ACC112 (cell line): Measurements from ENCODE around the gene LPP.

Experiments
- H2AFZ ChIP-seq: fragments of 200-600 bp; sonication (generic); one replicate; pipeline ENCODE4 v1.6.0; 2017; ENCODE audit warnings: antibody characterized with exemption, low read length; ENCODE audit not compliant: unreplicated experiment
- H3K27ac ChIP-seq: fragments of 200-600 bp; sonication (generic); 2 replicates; pipeline ENCODE4 v1.5.1; 2014; ENCODE audit warnings: low read depth, mild to moderate bottlenecking, antibody characterized with exemption, low read length, moderate library complexity
- H3K27me3 ChIP-seq: fragments of 200-600 bp; sonication (generic); 2 replicates; pipeline ENCODE4 v1.6.1; 2014; ENCODE audit warnings: mild to moderate bottlenecking, antibody characterized with exemption, low read length, moderate library complexity, mixed read lengths; ENCODE audit not compliant: insufficient read depth
- H3K36me3 ChIP-seq: fragments of 200-600 bp; sonication (generic); 2 replicates; pipeline ENCODE4 v1.6.1; 2016; ENCODE audit warnings: mild to moderate bottlenecking, antibody characterized with exemption, low read length, moderate library complexity, mixed read lengths; ENCODE audit not compliant: insufficient read depth
- H3K4me1 ChIP-seq: fragments of 200-600 bp; sonication (generic); one replicate; pipeline ENCODE4 v1.6.1; 2016; ENCODE audit warnings: low read length, mixed read lengths; ENCODE audit not compliant: insufficient read depth, unreplicated experiment, control insufficient read depth
- H3K4me3 ChIP-seq: fragments of 200-600 bp; sonication (generic); 2 replicates; pipeline ENCODE4 v1.5.1; 2014; ENCODE audit warnings: mild to moderate bottlenecking, low read depth, low read length
- H3K79me2 ChIP-seq: fragments of 200-600 bp; sonication (generic); one replicate; pipeline ENCODE4 v1.6.0; 2016; ENCODE audit warnings: low read length; ENCODE audit not compliant: control insufficient read depth, unreplicated experiment, insufficient read depth

Gene LPP

DNA sequence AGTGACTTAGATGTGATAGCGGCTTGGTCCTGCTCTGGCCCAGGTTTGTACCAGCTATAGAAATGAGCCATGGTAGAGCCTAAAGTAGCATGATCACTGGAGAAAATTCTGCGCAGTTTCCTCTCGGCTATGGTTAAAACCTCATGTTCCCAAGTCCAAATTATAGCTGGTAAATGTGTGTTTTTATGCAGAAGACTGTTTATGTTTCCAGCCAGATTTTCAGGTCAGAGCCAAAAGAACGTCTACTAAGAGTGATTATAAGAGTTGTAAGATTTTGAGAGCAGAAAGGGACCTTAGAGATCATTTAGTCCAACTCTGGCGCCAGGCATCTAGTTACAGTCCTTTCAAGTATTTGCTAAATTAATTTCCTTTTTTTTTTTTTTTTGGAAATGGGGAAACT lies 333.7 kb downstream of the LPP start:
- no peak overlapping the region for H2AFZ ChIP-seq
- H3K79me2 ChIP-seq = no peaks in the 10 kb centered on the region
- no peak overlapping the region for H3K27ac ChIP-seq
- H3K36me3 ChIP-seq = peaks cover 27% of the 10 kb centered on the region
- H3K4me3 ChIP-seq = no peak overlapping the region
- H3K27me3 ChIP-seq = no peaks in the 10 kb centered on the region
- peaks cover 38% of the 10 kb centered on the region for H3K4me1 ChIP-seq

DNA sequence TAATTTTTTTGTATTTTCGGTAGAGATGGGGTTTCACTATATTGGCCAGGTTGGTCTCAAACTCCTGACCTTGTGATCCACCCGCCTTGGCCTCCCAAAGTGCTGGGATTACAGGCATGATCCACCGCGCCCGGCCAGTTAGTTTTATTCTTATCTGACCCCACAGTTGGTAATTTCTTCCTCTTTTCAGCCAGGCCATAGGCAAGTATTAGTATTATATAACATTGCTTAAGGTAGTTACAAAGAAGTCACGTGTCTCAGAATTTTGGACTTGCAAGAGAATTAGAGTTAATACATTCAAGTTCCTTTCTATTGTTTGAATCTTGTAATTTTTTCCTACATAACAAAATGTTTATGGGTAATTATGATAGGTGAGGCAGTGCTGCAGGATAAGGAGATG lies 334.8 kb downstream of the LPP start:
- Histone ChIP-seq H3K27me3 (no peaks in the 10 kb centered on the region), H2AFZ (no peak overlapping the region), H3K36me3 (peaks cover 27% of the 10 kb centered on the region), H3K4me3 (no peak overlapping the region), H3K27ac (no peak overlapping the region), H3K79me2 (no peaks in the 10 kb centered on the region), H3K4me1 (peaks cover 38% of the 10 kb centered on the region)

DNA sequence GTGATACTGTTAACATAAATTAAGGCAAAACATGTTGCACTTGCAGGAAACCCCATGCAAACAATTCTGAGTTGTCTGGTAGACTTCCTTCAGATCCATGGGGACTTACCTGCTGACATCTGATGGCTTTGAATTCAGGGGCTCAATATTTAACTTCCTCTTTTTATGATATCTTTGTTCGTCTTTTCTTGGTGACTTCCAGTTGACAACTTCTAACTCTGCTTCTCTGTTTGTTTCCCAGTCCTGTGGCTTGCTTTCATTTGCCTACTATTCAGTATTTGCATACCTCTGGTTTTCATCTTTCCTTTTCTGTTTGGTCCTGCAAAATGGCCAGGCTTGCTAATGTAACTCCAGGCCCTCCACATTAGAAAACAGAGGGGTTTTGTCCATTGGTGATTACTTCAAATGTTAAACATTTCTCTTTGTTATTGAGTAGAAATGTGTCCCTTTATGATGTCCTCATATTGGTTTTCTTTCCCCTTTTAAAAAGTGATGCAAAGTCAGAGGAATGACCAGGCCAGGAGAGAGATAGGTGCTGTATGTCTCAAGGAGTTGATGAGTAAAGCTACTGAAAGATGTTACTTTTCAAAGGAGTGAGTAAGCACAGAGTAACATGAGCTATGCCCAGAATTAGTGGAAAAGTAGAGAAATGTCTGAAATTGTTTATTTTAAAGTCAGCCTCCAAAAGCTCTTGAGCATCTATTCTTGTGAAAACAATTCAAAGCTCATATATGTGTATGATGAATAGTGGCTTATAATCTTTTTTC lies 335.9 kb downstream of the LPP start:
- Histone ChIP-seq H3K4me3 (no peak overlapping the region), H3K4me1 (peaks cover 38% of the 10 kb centered on the region), H3K27ac (peak overlapping the region; percentile 84), H3K79me2 (no peaks in the 10 kb centered on the region), H3K36me3 (peaks cover 19% of the 10 kb centered on the region), H3K27me3 (no peaks in the 10 kb centered on the region), H2AFZ (no peak overlapping the region)

DNA sequence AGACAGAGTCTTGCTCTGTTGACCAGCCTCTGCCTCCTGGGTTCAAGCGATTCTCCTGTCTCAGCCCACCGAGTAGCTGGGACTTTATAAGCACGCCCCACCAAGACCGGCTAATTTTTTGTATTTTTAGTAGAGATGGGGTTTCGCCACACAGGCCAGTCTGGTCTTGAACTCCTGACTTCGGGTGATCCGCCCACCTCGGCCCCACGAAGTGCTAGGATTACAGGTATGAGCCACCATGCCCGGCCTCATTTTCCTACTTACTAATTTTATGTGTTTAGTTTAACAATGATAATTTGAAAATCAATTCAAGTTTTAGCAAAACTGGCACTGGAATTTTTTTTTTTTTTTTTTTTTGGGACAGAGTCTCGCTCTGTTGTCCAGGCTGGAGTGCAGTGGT lies 336.5 kb downstream of the LPP start:
- H3K4me1 ChIP-seq = peaks cover 38% of the 10 kb centered on the region
- peak overlapping the region; percentile 84 for H3K27ac ChIP-seq
- H3K79me2 ChIP-seq = no peaks in the 10 kb centered on the region
- H2AFZ ChIP-seq = no peak overlapping the region
- no peaks in the 10 kb centered on the region for H3K27me3 ChIP-seq
- no peak overlapping the region for H3K4me3 ChIP-seq
- peaks cover 14% of the 10 kb centered on the region; the same call in 1 of the 2 replicates for H3K36me3 ChIP-seq

DNA sequence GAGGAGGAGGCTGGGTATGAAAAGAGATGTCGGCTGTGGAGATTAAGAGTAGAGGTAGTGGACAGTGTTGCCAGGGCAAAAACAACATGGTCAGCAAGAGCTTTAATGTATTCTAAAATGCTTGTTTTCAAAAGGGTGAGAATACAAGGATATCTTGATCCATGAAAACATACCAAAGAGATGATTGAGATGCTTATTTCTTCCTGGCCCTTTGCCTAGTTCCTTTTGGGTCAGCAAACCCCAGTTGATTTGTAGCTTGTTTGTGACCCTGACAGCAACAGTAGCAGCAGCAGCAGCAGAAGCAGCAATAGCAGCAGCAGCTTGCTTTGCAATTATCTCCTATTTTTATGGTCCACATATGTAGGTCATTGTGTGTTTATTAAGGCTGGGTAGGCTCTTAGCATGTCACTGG lies 337.3 kb downstream of the LPP start:
- Histone ChIP-seq H3K36me3 (peaks cover 14% of the 10 kb centered on the region; the same call in 1 of the 2 replicates), H3K27me3 (no peaks in the 10 kb centered on the region), H3K4me1 (peaks cover 36% of the 10 kb centered on the region), H3K79me2 (no peaks in the 10 kb centered on the region), H2AFZ (no peak overlapping the region), H3K4me3 (no peak overlapping the region), H3K27ac (peak overlapping the region; percentile 84)

DNA sequence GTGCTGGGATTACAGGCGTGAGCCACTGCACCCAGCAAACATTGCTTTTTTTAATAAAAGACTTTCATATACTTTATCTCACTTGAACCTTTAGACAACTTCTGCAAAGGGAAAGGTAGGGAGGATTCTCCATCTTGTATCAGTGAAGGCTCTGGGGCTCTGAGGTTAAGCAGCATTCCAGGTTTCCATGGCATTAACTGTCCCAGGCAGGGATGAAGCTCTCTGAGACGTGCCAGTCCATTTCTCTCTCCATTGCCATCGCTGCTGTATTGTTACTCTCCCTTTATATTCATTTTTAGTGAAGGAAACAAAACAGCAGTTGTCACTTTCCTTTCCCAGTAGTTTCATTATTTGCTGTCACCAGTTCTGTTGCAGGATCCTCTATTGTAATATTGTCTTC lies 342.4 kb downstream of the LPP start:
- no peaks in the 10 kb centered on the region for H3K79me2 ChIP-seq
- no peaks in the 10 kb centered on the region for H3K27me3 ChIP-seq
- no peak overlapping the region; the same call in 1 of the 2 replicates for H3K27ac ChIP-seq
- no peak overlapping the region for H2AFZ ChIP-seq
- no peak overlapping the region for H3K4me3 ChIP-seq
- peaks cover 22% of the 10 kb centered on the region for H3K4me1 ChIP-seq
- no peaks in the 10 kb centered on the region; the same call in 1 of the 2 replicates for H3K36me3 ChIP-seq

DNA sequence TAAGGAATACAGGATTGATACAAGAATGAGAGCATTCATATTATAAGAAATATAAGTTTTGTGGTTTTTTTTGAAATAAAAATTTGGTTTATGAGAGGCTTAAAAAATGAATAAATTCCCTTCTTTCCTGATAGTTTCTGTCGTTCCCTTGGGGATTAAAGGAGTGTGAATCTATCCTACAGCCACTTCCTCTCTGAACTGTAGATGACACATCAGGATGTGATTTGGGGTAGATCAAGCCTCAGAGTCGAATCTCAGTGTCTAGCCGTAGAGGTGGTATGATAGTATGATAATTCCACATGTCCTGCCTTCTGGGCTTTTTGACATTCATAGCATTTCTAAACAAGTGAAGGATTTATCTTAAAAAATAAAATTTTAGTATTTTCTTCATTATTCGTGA lies 343.1 kb downstream of the LPP start:
- Histone ChIP-seq H3K27ac (no peak overlapping the region; the same call in 1 of the 2 replicates), H3K27me3 (no peaks in the 10 kb centered on the region), H2AFZ (no peak overlapping the region), H3K36me3 (peaks cover under 1% of the 10 kb centered on the region; the same call in 1 of the 2 replicates), H3K4me1 (peaks cover 15% of the 10 kb centered on the region), H3K79me2 (no peaks in the 10 kb centered on the region), H3K4me3 (no peak overlapping the region)

DNA sequence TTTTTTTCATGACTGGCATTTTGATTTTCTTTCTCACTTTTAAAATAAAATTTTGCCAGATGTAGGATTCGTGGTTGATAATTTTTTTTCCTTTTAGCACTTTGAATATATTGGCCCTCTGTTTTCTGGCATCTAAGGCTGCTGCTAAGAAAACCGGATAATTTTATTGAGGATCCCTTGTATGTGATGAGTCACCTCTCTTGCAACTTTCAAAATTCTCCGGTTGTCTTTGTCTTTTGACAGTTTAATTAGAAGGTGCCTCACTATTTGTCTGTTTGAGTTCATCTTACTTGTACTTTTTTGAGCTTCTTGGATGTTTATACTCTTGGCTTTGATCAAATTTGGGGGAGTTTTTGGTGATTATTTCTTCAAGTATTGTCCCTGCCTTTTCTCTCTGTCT lies 349.7 kb downstream of the LPP start:
- Histone ChIP-seq H3K4me3 (no peak overlapping the region), H3K36me3 (peaks cover 20% of the 10 kb centered on the region), H3K27ac (no peak overlapping the region), H2AFZ (no peak overlapping the region), H3K27me3 (no peaks in the 10 kb centered on the region), H3K79me2 (peaks cover 6% of the 10 kb centered on the region), H3K4me1 (peaks cover 14% of the 10 kb centered on the region)

DNA sequence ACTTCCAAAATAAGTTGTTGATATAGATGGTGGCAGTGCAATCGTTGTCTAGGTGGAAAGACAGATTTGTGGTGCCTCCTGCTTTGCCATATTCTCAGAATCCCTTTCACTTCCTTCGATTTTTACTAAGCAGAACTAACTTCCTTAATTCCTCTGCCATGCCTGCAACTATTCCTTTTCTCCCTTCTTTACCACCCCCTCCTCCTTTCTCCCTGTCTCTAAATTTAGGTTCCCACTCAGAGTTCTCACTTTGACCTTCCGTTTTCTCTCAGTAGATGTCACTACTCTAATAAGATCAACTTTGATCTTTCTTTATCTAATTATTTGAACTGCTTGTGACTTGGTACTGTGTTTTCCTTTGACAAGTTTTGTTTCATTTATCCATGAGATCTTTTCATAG lies 351.2 kb downstream of the LPP start:
- peaks cover 20% of the 10 kb centered on the region for H3K36me3 ChIP-seq
- H3K79me2 ChIP-seq = peaks cover 14% of the 10 kb centered on the region
- no peak overlapping the region for H3K4me3 ChIP-seq
- H3K27me3 ChIP-seq = no peaks in the 10 kb centered on the region
- H3K4me1 ChIP-seq = peaks cover 18% of the 10 kb centered on the region
- H2AFZ ChIP-seq = no peak overlapping the region
- no peak overlapping the region for H3K27ac ChIP-seq

DNA sequence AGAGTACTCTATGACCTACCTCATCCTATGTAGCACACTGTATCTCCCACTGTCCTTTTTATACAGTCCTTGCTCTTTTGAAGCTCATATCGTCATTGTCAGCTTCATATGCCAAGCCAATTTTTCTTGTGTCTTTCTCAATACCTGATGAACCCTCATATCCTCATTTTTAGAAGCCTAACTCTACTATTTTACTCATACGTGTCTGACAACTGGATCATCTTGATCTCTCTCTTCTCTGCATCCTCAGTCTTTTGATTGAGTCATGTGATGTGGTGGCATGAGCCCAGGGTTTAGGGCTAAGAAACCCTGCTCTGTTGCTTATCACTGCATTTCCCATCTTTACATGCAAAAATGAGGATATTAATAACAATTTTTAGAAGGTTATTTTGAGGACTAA lies 352.0 kb downstream of the LPP start:
- peaks cover 14% of the 10 kb centered on the region for H3K79me2 ChIP-seq
- no peaks in the 10 kb centered on the region for H3K27me3 ChIP-seq
- no peak overlapping the region for H3K27ac ChIP-seq
- no peak overlapping the region for H2AFZ ChIP-seq
- H3K4me3 ChIP-seq = no peak overlapping the region
- H3K36me3 ChIP-seq = peaks cover 20% of the 10 kb centered on the region
- peaks cover 25% of the 10 kb centered on the region for H3K4me1 ChIP-seq

DNA sequence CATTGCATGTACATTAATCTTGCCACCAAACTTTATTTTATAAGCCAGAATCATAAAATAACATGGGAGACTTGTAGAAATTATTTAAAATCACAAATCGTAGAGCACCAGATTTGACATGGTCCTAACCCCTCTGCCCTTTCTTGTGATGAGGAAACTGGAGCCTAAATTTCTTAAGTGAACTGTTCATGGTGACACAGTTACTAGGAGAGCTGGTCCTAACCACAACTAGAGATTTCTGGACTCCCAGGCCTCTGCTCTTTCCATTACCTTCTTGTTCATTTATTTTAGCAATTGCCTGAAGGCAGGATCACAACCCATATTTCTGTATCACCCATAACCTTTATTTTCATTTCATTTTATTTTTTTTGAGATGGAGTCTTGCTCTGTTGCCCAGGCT lies 352.5 kb downstream of the LPP start:
- Histone ChIP-seq H3K27me3 (no peaks in the 10 kb centered on the region), H3K4me3 (no peak overlapping the region), H3K79me2 (peaks cover 14% of the 10 kb centered on the region), H2AFZ (no peak overlapping the region), H3K4me1 (peaks cover 25% of the 10 kb centered on the region), H3K27ac (no peak overlapping the region), H3K36me3 (peaks cover 20% of the 10 kb centered on the region)
